Fibroblast of peridontal ligament (primary cell): Measurements from ENCODE around the gene SF3A2.

ENCODE experiments used
- DNase-seq: peaks from one replicate; pipeline ENCODE4 v3.0.0-alpha.2; 2010; ENCODE audit errors: extremely low read depth

The SF3A2 gene

DNA sequence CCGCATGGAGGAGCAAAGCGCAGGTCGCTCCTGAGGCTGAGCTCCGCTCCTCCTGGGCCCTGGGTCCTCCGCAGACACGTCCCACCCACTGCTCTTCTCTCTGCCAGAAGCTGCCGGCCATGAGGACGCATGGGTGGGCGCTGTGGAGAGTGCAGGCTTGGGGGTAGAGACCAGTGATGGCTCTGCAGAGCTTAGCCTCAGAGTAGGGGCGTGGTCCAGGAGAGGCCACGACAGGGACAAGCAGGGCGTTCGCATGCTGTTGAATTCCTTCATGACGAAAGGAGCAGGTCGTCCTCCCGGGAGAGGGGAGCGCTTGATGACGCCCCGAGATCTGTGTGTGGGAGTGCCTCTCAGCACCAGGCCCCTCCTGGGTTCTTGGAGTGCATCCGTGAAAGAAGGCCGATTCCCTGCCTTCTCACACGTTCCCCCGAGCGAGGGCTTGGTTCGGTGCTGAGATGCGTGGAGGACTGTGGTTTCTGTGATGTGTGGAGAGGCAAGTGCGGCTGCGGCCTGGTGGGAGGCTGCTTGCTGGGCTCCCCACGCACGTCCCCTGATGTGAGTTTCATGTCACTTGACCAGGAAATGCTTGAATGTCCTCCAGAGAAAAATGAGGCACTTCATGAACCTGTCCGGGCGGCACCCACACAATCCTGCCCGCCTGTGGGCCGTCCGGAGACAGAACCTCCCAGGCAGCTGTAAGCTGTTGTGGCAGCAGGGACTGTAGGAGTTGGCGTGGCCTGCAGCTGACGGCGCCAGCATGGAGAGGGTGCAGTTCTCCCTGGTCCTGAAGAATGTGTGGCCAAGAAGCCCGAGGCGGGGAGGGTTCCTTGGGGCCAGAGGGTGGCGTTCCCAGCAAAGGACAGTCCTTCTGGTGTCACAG, 4.5 kb downstream of the SF3A2 start:
- no peak for DNase-seq

DNA sequence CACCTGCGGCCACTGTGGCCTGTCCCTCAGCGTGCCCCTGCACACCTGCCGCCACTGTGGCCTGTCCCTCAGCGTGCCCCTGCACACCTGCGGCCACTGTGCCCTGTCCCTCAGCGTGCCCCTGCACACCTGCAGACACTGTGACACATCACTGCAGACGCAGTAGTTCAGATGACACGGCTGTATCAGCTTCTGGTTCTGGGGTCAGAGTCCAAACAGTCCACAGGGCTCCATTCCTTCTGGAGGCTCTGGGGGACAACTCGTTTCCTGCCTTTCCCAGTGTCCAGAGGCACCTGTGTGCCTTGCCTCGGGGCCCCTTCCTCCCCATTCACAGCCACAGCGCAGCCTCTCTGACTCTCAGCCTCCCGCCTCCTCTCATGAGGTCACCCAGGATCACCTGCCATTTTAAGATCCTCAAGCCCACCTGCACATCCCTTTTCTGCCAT, 5.5 kb downstream of the SF3A2 start:
- DNase-seq: no peak

DNA sequence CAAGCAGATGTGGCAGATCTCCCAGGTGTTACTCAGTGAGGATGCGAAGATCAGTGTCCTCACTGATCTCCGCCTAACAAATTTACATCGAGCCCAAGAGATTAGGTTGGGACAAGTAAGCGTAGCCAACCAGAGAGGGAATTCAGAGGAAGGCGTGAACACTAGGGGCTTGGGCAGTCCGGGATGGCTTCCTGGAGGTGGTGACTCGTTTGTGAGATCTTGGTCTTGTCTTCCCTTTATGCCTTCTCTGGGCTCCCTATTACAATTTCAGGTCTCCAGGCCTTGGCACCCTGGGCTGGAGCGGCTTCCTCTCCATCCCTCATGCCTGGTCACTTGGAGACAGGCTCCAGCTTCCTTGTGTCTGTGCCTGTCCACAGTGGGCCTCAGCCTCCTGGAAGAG, 6.2 kb downstream of the SF3A2 start:
- no peak for DNase-seq

DNA sequence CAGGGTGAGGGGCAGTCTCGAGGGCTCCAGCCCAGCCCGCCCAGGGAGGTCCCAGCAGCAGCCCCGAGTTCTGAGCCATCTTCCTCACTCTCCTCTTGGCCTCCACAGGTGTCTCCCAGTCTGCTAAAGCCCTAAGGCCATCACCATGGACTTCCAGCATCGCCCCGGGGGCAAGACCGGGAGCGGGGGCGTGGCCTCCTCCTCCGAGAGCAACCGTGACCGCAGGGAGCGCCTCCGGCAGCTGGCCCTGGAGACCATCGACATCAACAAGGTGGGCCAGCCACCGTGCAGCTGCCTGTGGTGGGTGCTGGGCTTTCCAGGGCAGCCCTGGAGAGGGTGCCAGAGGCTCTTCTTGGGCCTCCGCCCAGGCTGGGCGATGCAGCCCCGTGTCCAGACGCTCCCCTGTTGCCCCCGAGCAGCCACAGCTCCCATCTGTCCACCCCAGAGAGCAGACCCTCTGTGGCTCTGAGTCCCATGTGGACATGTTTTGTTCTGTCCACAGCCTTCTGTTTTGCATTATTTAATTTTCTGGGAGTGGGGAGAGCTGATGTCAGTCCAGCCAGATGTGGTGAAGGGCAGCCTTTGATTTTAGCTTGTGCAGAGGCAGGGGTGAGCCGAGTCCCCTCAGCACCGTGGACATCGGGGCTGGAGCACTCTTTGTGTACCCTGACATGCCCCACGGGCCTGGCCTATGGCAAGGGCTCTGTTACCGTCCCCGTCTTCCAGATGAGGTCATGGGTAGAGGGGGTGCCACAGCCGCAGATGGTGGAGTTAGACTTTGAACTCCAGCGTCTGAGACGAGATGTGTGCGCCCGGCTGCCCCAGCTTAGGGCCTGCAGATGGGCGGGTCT, 6.9 kb downstream of the SF3A2 start:
- DNase-seq: no peak

DNA sequence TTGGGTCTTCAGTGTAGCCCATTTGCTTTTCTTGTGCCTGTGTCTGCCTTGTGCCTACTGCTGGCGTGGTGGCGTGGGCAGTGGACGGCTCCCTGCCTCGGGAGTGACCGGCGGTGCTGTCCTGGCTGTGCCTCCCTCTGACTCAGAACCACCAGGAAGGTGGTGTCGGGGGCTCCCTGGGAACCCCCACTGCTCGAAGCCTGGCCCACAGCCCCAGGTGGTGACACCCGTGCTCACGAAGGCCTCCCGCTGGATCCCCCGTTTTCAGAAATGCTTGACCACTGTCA, 7.4 kb downstream of the SF3A2 start:
- no peak for DNase-seq

DNA sequence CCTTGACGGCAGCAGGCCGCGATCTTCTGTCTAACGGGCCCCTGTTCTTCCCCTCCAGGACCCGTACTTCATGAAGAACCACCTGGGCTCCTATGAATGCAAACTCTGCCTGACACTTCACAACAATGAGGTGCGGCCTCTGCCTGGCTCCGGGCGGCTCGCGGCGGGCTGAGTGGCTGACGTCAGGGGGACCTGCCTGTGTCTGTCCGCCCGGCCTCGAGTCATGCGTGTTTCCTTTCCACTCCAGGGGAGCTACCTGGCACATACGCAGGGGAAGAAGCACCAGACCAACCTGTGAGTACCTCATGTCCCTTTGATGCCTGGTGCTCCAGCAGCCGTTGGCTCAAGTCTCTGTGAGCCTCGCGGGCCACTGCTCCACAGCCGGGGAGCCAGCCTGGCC, 7.9 kb downstream of the SF3A2 start:
- DNase-seq: no peak

DNA sequence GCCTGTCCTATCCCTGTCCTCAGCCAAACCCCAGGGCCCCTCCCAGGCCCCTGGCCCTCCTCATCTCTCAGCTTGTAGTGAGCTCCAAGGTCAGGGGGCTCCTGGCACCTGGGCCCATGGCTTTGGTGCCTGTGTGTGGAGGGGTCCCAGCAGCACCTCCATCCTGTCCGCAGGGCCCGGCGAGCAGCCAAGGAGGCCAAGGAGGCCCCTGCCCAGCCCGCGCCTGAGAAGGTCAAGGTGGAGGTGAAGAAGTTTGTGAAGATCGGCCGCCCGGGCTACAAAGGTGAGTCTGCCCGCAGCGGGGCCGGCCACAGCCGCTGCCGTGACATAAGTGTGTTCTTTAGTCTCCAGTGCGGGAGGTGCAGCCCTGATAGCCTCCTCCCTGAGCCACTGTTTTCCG, 8.6 kb downstream of the SF3A2 start:
- no peak for DNase-seq

DNA sequence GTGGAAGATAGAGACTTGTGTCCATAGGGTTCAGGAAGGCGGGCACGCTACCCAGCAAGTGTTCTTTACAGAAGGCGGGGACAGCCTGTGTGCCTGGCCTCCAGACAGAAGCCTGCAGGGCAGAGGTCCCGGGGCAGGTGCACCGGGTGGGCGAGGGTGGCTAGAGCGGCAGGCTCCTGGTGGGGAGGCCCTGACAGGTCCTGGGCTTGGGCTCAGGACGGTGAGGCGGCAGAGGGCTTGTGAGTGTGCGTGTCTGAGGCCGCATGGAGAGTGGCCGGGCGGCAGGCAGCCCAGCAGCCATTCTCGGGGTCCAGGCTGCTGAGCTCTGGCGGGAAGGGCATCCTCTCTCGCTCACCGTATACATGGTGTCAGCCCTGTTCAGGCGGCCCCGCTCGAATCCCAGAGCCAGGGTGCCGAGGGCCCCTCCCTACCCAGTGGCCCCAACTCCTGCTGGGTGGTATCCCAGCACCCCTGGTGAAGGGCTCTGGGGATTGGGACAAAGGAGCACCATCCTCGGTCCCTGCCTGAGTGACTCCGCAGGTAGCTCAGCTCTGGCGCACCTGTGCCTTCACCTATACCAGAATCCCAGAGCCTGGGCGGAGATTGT, 9.5 kb downstream of the SF3A2 start:
- DNase-seq: no peak

DNA sequence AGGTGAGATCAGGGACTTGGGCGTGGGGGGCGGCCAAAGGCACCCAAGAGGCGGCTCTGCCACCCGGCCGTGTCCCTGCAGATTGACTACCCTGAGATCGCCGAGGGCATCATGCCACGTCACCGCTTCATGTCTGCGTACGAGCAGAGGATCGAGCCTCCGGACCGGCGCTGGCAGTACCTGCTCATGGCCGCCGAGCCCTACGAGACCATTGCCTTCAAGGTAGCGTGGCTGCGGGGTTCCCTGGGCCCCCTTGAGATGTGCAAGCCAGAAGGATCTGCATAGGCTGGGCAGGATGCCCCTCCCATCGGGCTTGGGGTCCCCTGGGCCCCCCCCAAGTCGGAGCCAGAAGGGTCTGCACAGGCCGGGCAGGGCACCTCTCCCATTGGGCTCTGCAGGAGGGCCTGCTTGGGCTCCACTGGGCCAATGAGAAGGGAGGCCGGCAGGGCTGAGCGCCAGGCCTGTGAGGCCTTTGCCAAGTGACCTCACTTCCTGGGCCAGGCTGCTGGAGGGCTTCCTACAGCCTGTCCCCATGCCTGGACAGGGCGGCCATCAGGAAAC, 10.3 kb downstream of the SF3A2 start:
- DNase-seq: peak; percentile 33

DNA sequence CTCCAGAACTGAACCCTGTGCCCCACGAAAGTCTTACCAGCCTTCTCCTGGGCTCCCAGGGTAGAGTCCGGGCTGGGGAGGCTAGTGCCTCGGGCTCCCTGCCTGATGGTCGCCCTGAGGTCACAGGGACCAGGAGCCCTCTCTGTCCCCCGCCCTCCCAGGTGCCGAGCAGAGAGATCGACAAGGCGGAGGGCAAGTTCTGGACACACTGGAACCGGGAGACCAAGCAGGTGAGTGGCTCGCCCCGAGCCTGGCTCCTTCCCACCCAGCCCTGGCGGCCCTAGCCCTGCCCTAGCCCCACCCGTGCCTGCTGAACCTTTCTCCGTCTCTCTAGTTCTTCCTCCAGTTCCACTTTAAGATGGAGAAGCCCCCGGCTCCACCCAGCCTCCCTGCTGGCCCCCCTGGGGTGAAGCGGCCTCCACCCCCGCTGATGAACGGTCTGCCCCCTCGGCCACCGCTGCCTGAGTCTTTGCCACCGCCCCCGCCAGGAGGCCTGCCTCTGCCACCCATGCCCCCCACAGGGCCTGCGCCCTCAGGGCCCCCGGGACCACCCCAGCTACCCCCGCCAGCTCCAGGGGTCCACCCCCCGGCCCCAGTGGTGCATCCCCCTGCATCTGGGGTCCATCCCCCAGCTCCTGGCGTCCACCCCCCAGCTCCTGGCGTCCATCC, 10.9 kb downstream of the SF3A2 start:
- DNase-seq: no peak

DNA sequence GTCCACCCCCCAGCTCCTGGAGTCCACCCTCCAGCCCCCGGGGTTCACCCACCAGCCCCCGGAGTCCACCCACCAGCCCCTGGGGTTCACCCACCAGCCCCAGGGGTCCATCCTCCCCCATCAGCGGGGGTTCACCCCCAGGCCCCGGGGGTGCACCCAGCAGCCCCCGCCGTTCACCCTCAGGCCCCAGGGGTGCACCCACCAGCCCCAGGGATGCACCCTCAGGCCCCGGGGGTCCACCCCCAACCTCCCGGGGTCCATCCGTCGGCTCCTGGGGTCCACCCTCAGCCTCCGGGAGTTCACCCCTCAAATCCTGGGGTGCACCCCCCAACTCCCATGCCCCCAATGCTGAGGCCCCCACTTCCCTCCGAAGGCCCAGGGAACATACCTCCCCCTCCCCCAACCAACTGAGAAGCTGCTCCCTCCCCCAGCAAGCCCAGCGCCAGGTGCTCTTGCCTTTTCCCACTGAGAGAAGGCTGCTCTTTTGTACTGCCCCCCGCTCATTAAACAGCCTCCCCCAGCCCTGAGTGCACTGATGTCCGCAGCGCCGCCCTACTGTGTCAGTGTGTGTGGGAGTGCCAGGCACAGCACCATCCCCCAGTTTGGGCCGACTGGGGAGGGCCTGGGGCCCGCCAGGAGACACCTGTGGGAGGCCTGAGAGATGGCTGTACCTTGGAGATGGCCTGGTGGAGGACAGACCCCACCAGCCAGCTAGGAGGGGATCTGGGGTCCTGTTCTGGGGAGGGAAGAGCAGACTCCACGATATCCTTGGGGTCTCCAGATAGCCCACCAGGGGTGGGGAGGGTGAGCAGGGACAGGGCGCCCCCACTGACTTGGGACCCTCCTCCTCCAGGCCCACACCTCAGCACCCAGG, 11.7 kb downstream of the SF3A2 start:
- DNase-seq: no peak

DNA sequence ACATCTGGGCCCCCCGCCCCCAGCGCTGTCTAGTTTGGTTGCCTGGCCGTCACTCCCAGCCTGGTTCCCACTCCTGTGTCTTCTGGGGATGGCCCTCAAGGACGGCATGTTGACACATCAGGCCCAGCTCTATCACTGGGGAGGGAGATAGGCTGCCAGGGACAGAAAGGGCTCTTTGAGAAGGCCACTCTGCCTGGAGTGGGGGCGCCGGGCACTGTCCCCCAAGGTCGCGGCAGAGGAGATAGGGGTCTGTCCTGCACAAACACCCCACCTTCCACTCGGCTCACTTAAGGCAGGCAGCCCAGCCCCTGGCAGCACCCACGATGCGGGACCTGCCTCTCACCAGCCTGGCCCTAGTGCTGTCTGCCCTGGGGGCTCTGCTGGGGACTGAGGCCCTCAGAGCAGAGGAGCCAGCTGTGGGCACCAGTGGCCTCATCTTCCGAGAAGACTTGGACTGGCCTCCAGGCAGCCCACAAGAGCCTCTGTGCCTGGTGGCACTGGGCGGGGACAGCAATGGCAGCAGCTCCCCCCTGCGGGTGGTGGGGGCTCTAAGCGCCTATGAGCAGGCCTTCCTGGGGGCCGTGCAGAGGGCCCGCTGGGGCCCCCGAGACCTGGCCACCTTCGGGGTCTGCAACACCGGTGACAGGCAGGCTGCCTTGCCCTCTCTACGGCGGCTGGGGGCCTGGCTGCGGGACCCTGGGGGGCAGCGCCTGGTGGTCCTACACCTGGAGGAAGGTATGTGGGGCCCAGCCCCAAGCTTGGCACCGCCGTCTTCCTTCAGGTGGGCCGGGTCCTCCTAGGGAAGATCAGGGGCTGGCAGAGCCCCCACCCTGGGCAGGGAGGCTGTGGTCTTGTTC, 12.6 kb downstream of the SF3A2 start, which contains the start of gene AMH:
TSS of gene AMH (plus strand) at position 314 of the 857 bp plus-strand sequence. CDS start at position 324, 10 bp downstream.
- no peak for DNase-seq

DNA sequence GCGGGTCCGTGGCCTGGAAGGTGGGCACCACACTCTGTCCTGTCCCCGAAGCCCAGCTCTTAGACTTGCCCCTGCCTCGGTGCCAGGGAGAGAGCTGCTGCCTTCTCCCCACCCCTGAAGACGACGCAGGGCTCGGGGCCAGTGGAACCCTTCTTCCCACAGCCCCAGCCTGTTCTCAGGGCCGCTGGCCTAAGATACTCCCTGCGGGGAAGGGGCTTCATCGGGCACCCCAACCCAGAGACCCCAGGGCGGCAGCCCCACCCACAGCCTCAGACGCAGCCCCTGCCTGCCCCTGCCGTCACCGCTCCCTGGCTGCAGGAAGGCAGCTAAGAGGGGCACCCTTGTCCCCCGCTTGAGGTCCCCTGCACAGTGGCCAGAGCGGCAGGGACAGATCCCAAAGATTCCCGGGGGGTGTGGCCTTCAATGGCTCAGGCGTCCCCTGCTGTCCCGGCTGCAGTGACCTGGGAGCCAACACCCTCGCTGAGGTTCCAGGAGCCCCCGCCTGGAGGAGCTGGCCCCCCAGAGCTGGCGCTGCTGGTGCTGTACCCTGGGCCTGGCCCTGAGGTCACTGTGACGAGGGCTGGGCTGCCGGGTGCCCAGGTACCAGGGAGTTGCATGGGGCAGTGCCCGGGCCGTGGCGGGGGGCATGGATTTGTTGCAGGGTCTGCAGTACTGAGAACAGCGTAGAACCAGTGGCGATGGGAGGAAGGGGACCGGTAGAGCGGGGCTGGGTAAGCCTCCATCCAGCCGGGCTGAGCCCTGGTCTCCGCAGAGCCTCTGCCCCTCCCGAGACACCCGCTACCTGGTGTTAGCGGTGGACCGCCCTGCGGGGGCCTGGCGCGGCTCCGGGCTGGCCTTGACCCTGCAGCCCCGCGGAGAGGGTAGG, 13.5 kb downstream of the SF3A2 start:
- DNase-seq: no peak

DNA sequence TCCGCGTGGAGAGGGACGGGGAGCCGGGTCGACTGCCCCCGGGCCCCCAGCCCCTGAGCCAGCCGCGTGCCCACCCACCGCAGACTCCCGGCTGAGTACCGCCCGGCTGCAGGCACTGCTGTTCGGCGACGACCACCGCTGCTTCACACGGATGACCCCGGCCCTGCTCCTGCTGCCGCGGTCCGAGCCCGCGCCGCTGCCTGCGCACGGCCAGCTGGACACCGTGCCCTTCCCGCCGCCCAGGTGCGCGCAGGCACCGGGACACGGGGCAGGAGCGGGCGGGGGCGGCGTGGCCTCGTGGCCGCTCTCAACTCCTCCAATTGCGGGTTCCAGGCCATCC, 14.1 kb downstream of the SF3A2 start:
- no peak for DNase-seq

DNA sequence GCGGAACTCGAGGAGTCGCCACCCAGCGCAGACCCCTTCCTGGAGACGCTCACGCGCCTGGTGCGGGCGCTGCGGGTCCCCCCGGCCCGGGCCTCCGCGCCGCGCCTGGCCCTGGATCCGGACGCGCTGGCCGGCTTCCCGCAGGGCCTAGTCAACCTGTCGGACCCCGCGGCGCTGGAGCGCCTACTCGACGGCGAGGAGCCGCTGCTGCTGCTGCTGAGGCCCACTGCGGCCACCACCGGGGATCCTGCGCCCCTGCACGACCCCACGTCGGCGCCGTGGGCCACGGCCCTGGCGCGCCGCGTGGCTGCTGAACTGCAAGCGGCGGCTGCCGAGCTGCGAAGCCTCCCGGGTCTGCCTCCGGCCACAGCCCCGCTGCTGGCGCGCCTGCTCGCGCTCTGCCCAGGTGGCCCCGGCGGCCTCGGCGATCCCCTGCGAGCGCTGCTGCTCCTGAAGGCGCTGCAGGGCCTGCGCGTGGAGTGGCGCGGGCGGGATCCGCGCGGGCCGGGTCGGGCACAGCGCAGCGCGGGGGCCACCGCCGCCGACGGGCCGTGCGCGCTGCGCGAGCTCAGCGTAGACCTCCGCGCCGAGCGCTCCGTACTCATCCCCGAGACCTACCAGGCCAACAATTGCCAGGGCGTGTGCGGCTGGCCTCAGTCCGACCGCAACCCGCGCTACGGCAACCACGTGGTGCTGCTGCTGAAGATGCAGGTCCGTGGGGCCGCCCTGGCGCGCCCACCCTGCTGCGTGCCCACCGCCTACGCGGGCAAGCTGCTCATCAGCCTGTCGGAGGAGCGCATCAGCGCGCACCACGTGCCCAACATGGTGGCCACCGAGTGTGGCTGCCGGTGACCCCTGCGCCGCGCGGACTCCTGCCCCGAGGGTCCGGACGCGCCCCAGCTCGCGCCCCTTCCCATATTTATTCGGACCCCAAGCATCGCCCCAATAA, 14.8 kb downstream of the SF3A2 start:
- no peak for DNase-seq

DNA sequence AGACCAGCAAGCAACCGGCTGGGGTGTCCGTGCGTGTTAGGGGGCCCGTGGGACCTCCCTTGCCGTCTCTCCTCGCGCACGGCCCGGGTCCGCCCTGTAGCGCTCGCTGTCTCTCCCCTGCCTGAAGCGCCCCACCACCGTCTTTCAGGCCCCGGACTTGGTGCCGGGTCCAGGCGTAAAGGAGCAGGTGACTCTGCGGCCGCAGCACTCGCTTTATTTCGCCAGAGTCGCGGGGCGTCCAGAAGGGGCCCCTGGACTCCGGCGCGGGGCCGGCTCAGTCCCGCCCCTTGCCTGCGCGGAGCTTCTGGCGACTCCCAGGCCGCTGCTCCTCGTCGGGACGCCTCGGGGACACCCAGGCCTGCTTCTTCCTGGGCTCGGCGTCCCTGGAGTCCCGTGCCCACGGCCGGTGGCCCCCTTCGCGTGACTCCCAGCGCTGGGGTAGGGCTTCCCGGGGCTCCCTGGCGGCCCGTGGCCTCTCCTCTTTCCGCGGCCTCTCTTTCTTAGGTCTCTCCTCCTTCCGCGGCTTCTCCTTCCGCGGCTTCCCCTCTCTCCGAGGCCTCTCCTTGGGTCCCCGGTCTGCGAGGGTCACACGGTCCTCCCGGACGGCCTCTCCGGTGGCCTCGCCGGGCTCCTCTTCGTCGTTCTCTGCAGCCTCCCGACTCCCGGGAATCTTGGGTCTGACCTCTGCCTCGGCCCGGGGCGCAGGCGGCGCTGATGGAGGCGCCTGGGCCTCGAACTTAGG, 15.6 kb downstream of the SF3A2 start:
- DNase-seq: no peak

DNA sequence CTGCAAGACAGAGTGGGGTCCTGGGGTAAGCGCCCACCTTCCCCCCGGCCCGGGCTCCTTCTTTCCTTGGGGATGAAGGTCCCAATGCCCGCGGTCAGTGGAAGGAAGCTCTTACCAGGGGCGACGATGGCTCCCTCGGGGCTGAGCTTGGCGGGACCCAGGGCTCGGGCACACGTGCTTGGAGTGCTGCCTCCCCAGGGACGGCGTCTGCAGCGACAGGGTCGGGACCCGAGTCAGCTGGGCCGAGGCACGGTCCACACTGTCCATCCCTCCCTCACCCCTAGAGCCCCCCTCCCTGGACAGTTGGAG, 16.1 kb downstream of the SF3A2 start:
- DNase-seq: no peak
